GM12892 (cell line): ENCODE measurements around the gene GNGT2.

Experiments used
- POLR2A ChIP-seq: IDR thresholded peaks from 2 replicates; pipeline ENCODE4 v1.6.1; 2011; ENCODE audit warnings: low read depth, low read length, control low read depth
- POLR2AphosphoS5 ChIP-seq: IDR thresholded peaks from 2 replicates; pipeline ENCODE4 v1.6.1; 2011; ENCODE audit warnings: low read depth, low read length, control low read depth
- TAF1 ChIP-seq: IDR thresholded peaks from 2 replicates; pipeline ENCODE4 v1.6.1; 2011; ENCODE audit warnings: low read depth, mild to moderate bottlenecking, control low read depth, low read length, borderline replicate concordance

- TF ChIP-seq POLR2AphosphoS5 (no peak), POLR2A (no peak), TAF1 (no peak)
These were observed 39.0 kb upstream of the GNGT2 start for GRCh38 chr17:49249292-49249794.
